AG09309 (cell line): ENCODE results near the gene IQCF2.

Source experiments
- DNase-seq: peaks from one replicate; pipeline ENCODE4 v3.0.0-alpha.2; 2010; ENCODE audit warnings: low read depth
- H3K4me3 ChIP-seq: 2 replicates; pipeline ENCODE4 v1.5.1; 2011; ENCODE audit warnings: mild to moderate bottlenecking, low read depth, low read length, moderate library complexity; ENCODE audit not compliant: control insufficient read depth
- CTCF ChIP-seq: IDR thresholded peaks from 2 replicates; pipeline ENCODE4 v1.5.1; 2011; ENCODE audit warnings: mild to moderate bottlenecking, low read depth, low read length, inconsistent platforms; ENCODE audit not compliant: insufficient read depth, control insufficient read depth; ENCODE audit errors: missing control alignments

The IQCF2 gene

GRCh38 chr3:51904034-51904823 is 42.8 kb downstream of the IQCF2 start:
- TF ChIP-seq CTCF, result no peak
- no peak overlapping the region for H3K4me3 ChIP-seq
- no peak for DNase-seq

DNA sequence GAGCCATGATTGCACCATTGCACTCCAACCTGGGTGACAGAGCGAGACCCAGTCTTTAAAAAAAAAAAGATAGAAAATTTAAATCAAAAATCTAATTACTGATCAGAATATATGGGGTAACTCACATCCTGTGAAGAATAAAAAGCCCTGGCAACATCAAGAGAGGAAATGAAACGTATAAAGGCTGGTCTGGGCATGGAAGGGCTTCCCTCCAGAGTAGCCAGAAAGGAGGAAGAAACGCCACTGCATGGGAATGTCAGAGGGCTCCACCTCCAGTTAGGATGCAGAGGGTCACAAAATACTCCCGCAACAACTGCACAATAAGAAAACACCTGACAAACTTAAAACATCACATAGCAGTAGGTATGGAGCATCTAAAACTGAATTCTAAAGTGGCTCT is 46.6 kb downstream of the IQCF2 start:
- no peak for TF ChIP-seq CTCF
- no peak for DNase-seq
- H3K4me3 ChIP-seq, result no peak overlapping the region
